Measurements from ENCODE around the gene PER3. TPM values are rescaled to one million over a fixed set of nuclear protein-coding genes. Genes with fewer than 3 reads are reported as not detected.

The PER3 gene
- total RNA-seq, 1 donor from 2014 or later: 11.5 TPM

GRCh38 chr1:7769673-7770412, 14.2 kb upstream of the PER3 start:
- Mint-ChIP-seq H3K4me3 (peak overlapping the region; percentile 80), H3K9me3 (peaks cover 3% of the 10 kb centered on the region), H3K4me1 (peaks cover 16% of the 10 kb centered on the region)

GRCh38 chr1:7770669-7770996, 13.5 kb upstream of the PER3 start:
- TF ChIP-seq CTCF (IDR thresholded peaks at IDR 0.05; ENCODE audit: unreplicated experiment): no peak
- Mint-ChIP-seq H3K36me3 (peaks cover 15% of the 10 kb centered on the region), H3K27me3 (ENCODE audit: low read depth) (no peaks in the 10 kb centered on the region), H3K4me1 (peaks cover 16% of the 10 kb centered on the region), H3K9me3 (peaks cover 3% of the 10 kb centered on the region), H3K27ac (peak overlapping the region; percentile 84), H3K4me3 (peak overlapping the region; percentile 80)
- no peak for DNase-seq (ENCODE audit: low spot score in 2 of 2, unreplicated experiment in 2 of 2)

More at GRCh38 chr1:7769673-7770412, 14.2 kb upstream of the PER3 start:
- no peak for DNase-seq (ENCODE audit: low spot score in 2 of 2, unreplicated experiment in 2 of 2)
- Mint-ChIP-seq H3K27ac (no peak overlapping the region), H3K36me3 (peaks cover 11% of the 10 kb centered on the region), H3K27me3 (ENCODE audit: low read depth) (no peaks in the 10 kb centered on the region)
- TF ChIP-seq CTCF (IDR thresholded peaks at IDR 0.05; ENCODE audit: unreplicated experiment): no peak

GRCh38 chr1:7770997-7771822, 12.9 kb upstream of the PER3 start, which contains the start of gene VAMP3:
TSS of gene VAMP3 (plus strand) at chr1:7771296. CDS start at chr1:7771384, 88 bp downstream.
- H3K36me3 Mint-ChIP-seq: peaks cover 20% of the 10 kb centered on the region
- H3K4me3 Mint-ChIP-seq: peak within 1 kb of the TSS; percentile 83
- peak within 1 kb of the TSS; percentile 90 for H3K27ac Mint-ChIP-seq
- DNase-seq (ENCODE audit: low spot score in 2 of 2, unreplicated experiment in 2 of 2): peak; percentile 69 to 83
- H3K27me3 Mint-ChIP-seq (ENCODE audit: low read depth): no peaks in the 10 kb centered on the region
- peaks cover 7% of the 10 kb centered on the region for H3K9me3 Mint-ChIP-seq
- TF ChIP-seq CTCF (IDR thresholded peaks at IDR 0.05; ENCODE audit: unreplicated experiment): no peak
- H3K4me1 Mint-ChIP-seq: peaks cover 16% of the 10 kb centered on the region

GRCh38 chr1:7771823-7772299, 12.2 kb upstream of the PER3 start:
- TF ChIP-seq CTCF (IDR thresholded peaks at IDR 0.05; ENCODE audit: unreplicated experiment): no peak
- H3K4me3 Mint-ChIP-seq: peak overlapping the region; percentile 83
- no peaks in the 10 kb centered on the region for H3K27me3 Mint-ChIP-seq (ENCODE audit: low read depth)
- DNase-seq (ENCODE audit: low spot score in 2 of 2, unreplicated experiment in 2 of 2): no peak
- H3K36me3 Mint-ChIP-seq: peaks cover 24% of the 10 kb centered on the region
- peak overlapping the region; percentile 90 for H3K27ac Mint-ChIP-seq
- peaks cover 16% of the 10 kb centered on the region for H3K4me1 Mint-ChIP-seq
- H3K9me3 Mint-ChIP-seq: peaks cover 7% of the 10 kb centered on the region

- TF ChIP-seq CTCF (IDR thresholded peaks at IDR 0.05; ENCODE audit: unreplicated experiment): no peak
- Mint-ChIP-seq H3K27ac (no peak overlapping the region), H3K36me3 (peaks cover 36% of the 10 kb centered on the region), H3K4me1 (peaks cover 4% of the 10 kb centered on the region), H3K27me3 (ENCODE audit: low read depth) (no peaks in the 10 kb centered on the region), H3K4me3 (no peak overlapping the region), H3K9me3 (peaks cover 7% of the 10 kb centered on the region)
- no peak for DNase-seq (ENCODE audit: low spot score in 2 of 2, unreplicated experiment in 2 of 2)
These were observed 6.5 kb upstream of the PER3 start for GRCh38 chr1:7777591-7777990.
